IMR-90 (cell line): ENCODE results near the gene PLA2G15. TPM values are rescaled to one million over a fixed set of nuclear protein-coding genes. Genes with fewer than 3 reads are reported as not detected.

Experiments
- ATAC-seq: fragments of 200-7000 bp; cut with Tn5 transposase; 2 replicates; pipeline ENCODE4 v1.9.1; 2020; ENCODE audit warnings: low read depth, mild to moderate bottlenecking, moderate library complexity
- BruUV-seq: library from RNA; stranded (reverse); fragments of 400-500 nt; replicated peaks from 2 replicates; lab custom pipeline; 2021; lab: Mats Ljungman, UMichigan
- CTCF ChIA-PET: fragments of 300-600 bp; formaldehyde crosslinking; extraction: SDS; loops from one replicate; lab custom pipeline; 2021; ENCODE audit warnings: antibody characterized with exemption; lab: Yijun Ruan, JAX
- POLR2A ChIA-PET: fragments of 300-600 bp; sonication (Branson Sonifier 250); formaldehyde crosslinking; loops from one replicate; lab custom pipeline; 2022; ENCODE audit warnings: antibody characterized with exemption; ENCODE audit not compliant: unreplicated experiment; lab: Charles Lee
- DNase-seq: peaks from one replicate; pipeline ENCODE4 v3.0.0; 2013
- H2AFZ ChIP-seq: replicated peaks from 2 replicates; pipeline ENCODE3; 2013; ENCODE audit warnings: low read length, mild to moderate bottlenecking; ENCODE audit not compliant: poor library complexity
- H2AK5ac ChIP-seq: 2 replicates; pipeline ENCODE4 v1.6.1; 2013; ENCODE audit warnings: low read depth, low read length, inconsistent platforms
- H2AK9ac ChIP-seq: replicated peaks from 2 replicates; pipeline ENCODE3; 2013; ENCODE audit warnings: mild to moderate bottlenecking, low read depth, low read length, moderate library complexity; ENCODE audit not compliant: poor library complexity
- H2BK120ac ChIP-seq: 2 replicates; pipeline ENCODE4 v1.6.1; 2013; ENCODE audit warnings: low read depth, low read length, inconsistent platforms
- H2BK15ac ChIP-seq: 3 replicates; pipeline ENCODE4 v1.6.1; 2013; ENCODE audit warnings: low read depth, low read length, inconsistent platforms
- H2BK20ac ChIP-seq: 2 replicates; pipeline ENCODE4 v1.6.1; 2013; ENCODE audit warnings: low read depth, mild to moderate bottlenecking, inconsistent platforms, low read length, moderate library complexity
- H2BK5ac ChIP-seq: 2 replicates; pipeline ENCODE4 v1.6.1; 2013; ENCODE audit warnings: mild to moderate bottlenecking, low read depth, low read length, inconsistent platforms; ENCODE audit not compliant: poor library complexity, severe bottlenecking
- H3K14ac ChIP-seq: replicated peaks from 2 replicates; pipeline ENCODE4 v1.6.1; 2013; ENCODE audit warnings: low read depth, low read length, inconsistent platforms
- H3K18ac ChIP-seq: 2 replicates; pipeline ENCODE4 v1.6.1; 2013; ENCODE audit warnings: low read depth, low read length, control low read depth
- H3K23ac ChIP-seq: 2 replicates; pipeline ENCODE4 v1.6.1; 2013; ENCODE audit warnings: low read depth, low read length, inconsistent platforms
- H3K27ac ChIP-seq: 2 replicates; pipeline ENCODE4 v1.5.1; 2013; ENCODE audit warnings: mild to moderate bottlenecking, control low read depth, low read length; ENCODE audit not compliant: insufficient read depth
- H3K27me3 ChIP-seq: 2 replicates; pipeline ENCODE4 v1.6.1; 2013; ENCODE audit warnings: low read length; ENCODE audit not compliant: control insufficient read depth, insufficient read depth
- H3K36me3 ChIP-seq: 2 replicates; pipeline ENCODE4 v1.6.1; 2013; ENCODE audit warnings: low read length, mixed read lengths; ENCODE audit not compliant: control insufficient read depth, insufficient read depth
- H3K4ac ChIP-seq: 2 replicates; pipeline ENCODE4 v1.6.1; 2013; ENCODE audit warnings: low read depth, low read length, inconsistent platforms
- H3K4me1 ChIP-seq: 2 replicates; pipeline ENCODE4 v1.6.1; 2013; ENCODE audit warnings: low read length, mixed read lengths; ENCODE audit not compliant: control insufficient read depth, insufficient read depth
- H3K4me2 ChIP-seq: 2 replicates; pipeline ENCODE4 v1.6.1; 2013; ENCODE audit warnings: low read depth, mild to moderate bottlenecking, control low read depth, low read length, moderate library complexity
- H3K4me3 ChIP-seq: 2 replicates; pipeline ENCODE4 v1.5.1; 2013; ENCODE audit warnings: low read depth, mild to moderate bottlenecking, control low read depth, low read length, moderate library complexity; ENCODE audit not compliant: insufficient read depth
- H3K56ac ChIP-seq: 2 replicates; pipeline ENCODE4 v1.6.1; 2013; ENCODE audit warnings: low read length, inconsistent platforms; ENCODE audit not compliant: insufficient read depth; ENCODE audit errors: extremely low read depth
- H3K79me1 ChIP-seq, 2 experiments: 2 replicates each; pipeline ENCODE4 v1.6.1; 2013; ENCODE audit warnings: low read length in 2 of 2, inconsistent platforms in 1 of 2, low read depth in 1 of 2
- H3K9ac ChIP-seq: 2 replicates; pipeline ENCODE4 v1.6.1; 2013; ENCODE audit warnings: low read depth, low read length, control low read depth
- H3K9me1 ChIP-seq: 2 replicates; pipeline ENCODE4 v1.6.1; 2013; ENCODE audit warnings: low read length, inconsistent platforms; ENCODE audit not compliant: insufficient read depth
- H3K9me3 ChIP-seq: 2 replicates; pipeline ENCODE4 v1.6.1; 2013; ENCODE audit warnings: low read length; ENCODE audit not compliant: control insufficient read depth, insufficient read depth
- H4K20me1 ChIP-seq: 2 replicates; pipeline ENCODE4 v1.6.1; 2013; ENCODE audit warnings: low read length, inconsistent platforms; ENCODE audit not compliant: insufficient read depth
- H4K5ac ChIP-seq: 2 replicates; pipeline ENCODE4 v1.6.1; 2013; ENCODE audit warnings: mild to moderate bottlenecking, low read depth, low read length, control low read depth
- H4K8ac ChIP-seq, 2 experiments: 2 replicates each; pipeline ENCODE4 v1.6.1; 2013; ENCODE audit warnings: low read depth in 2 of 2, low read length in 2 of 2, control low read depth in 1 of 2, inconsistent platforms in 1 of 2
- H4K91ac ChIP-seq: 2 replicates; pipeline ENCODE4 v1.6.1; 2013; ENCODE audit warnings: low read depth, low read length, inconsistent platforms; ENCODE audit not compliant: insufficient read depth
- MAZ ChIP-seq: IDR thresholded peaks from 2 replicates; pipeline ENCODE4 v1.6.1; 2012; ENCODE audit warnings: low read depth, mild to moderate bottlenecking, low read length, improper control_type of control experiment, moderate library complexity, borderline replicate concordance
- SMC3 ChIP-seq: fragments of 150-350 bp; IDR thresholded peaks from 2 replicates; pipeline ENCODE4 v1.6.1; 2016; ENCODE audit warnings: low read depth, mild to moderate bottlenecking, antibody characterized with exemption, low read length, moderate library complexity
- WGBS, 2 experiments: methylation state at CpG; one replicate each; pipeline versions ENCODE4 v1.1.5 to v1.1.7; 2013; ENCODE audit warnings: missing lambda C conversion rate in 2 of 2; ENCODE audit not compliant: insufficient read length in 1 of 2; ENCODE audit errors: extremely low coverage in 2 of 2; 5-methylcytosine and 5-hydroxymethylcytosine counted together
- dilution Hi-C: fragments of 300-500 bp; cut with HindIII; formaldehyde crosslinking; loops from one replicate; pipeline ENCODE4 v1.14.3; 2018; ENCODE audit warnings: low sequenced_read_pairs; ENCODE audit not compliant: unreplicated experiment
- in situ Hi-C: fragments of 300-500 bp; cut with MboI; formaldehyde crosslinking; loops from 3 replicates; pipeline ENCODE4 v1.14.3; 2019; ENCODE audit warnings: low sequenced_read_pairs, inconsistent platforms, mixed read lengths
- intact Hi-C: fragments of 100-400 bp; cut with micrococcal nuclease; formaldehyde crosslinking; loops from 2 replicates; pipeline ENCODE4 v1.10.0; 2022
- polyA plus RNA-seq, 3 experiments: library from polyadenylated mRNA; depleted of rRNA; stranded (reverse); fragments of >200 nt; gene quantifications; 2 replicates each; pipeline ENCODE4 v1.2.3, GENCODE V29; 2012; ENCODE audit warnings: low replicate concordance in 1 of 3
- total RNA-seq: library from RNA; depleted of rRNA; stranded (reverse); fragments of >200 nt; gene quantifications from 2 replicates; pipeline ENCODE4 v1.2.3, GENCODE V29; 2012
- TF ChIP-seq, protein P1 (sequence below): fragments of 150-350 bp; IDR thresholded peaks from 2 replicates; pipeline ENCODE4 v1.6.1; 2016; ENCODE audit warnings: low read depth, mild to moderate bottlenecking, low read length, moderate library complexity, borderline replicate concordance
- TF ChIP-seq, protein P2 (sequence below): fragments of 150-350 bp; IDR thresholded peaks from 2 replicates; pipeline ENCODE4 v1.6.1; 2017; ENCODE audit warnings: mild to moderate bottlenecking, antibody characterized with exemption, low read length, low read depth
- TF ChIP-seq, protein P3 (sequence below): conservative IDR thresholded peaks from 2 replicates; pipeline ENCODE4 v1.5.1; 2012; ENCODE audit warnings: mild to moderate bottlenecking, low read depth, low read length, improper control_type of control experiment

Gene PLA2G15
- total and polyA plus RNA-seq, 2 of the 4 experiments (the other 2 are of a cell fraction): 19.5 to 31.7 TPM

DNA sequence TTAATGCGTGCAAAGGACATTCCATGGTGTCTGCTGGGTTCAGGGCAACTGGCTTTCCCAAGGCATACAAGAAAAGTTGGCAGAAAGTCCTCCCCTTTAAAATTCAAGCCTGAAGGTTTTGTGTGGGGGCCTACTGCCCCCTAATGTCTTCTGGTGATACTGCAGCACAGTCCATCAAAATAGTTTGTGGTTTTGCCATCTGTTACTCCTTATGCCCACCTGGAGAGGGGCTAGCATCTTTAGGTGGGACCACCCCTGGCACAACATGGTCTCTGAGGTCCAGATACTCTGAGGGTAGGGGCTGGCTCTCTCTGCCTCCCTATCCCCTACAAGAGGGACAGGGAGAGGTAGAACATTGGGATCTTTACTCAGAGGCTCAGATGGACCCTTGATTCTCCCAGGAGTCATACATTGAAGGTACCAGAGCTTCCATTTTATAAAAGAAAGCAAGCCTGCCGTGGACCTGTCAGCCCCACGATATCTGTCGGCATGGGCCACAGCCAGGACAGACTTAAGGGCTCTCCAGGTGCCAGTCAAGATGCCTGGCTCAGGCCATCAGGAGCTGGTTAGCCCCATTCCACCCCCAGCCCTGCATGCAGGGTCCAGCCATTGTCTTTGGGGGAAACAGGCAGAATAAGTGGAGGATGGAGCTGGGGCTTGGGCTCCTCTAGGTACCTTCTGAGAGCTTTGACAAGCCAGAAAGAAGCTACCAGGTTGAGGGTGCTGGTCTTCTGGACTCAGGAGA lies 15.6 kb upstream of the PLA2G15 start (continued):
- TF ChIP-seq SMC3: peak; percentile 82

DNA sequence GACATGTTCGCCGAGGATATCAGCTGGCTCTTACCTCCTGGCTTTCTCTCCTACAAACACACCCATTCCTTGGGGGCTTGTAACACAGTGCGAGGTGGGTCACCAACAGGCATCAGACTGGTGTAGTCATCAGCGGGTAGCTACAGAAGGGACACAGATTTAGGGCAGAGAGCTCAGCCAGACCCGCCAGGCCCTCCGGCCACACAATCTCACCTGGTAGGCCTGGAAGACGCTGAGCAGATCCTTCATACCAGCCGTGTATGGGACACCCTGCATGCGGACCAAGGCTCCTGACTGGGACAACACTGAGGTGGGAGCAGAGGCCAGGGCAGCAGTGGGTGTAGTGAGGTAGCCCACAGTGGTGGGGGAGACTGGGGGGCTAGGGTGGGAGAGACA lies 15.0 kb upstream of the PLA2G15 start:
- Histone ChIP-seq H3K4ac (no peak overlapping the region), H2BK5ac (no peak overlapping the region), H4K91ac (no peak overlapping the region), H3K79me1 (peaks cover 0 to 3% of the 10 kb centered on the region in 2 experiments; a peak in 1 of 4 replicates), H3K56ac (no peak overlapping the region), H2AK5ac (no peak overlapping the region), H3K4me1 (peaks cover 5% of the 10 kb centered on the region), H3K9me1 (no peaks in the 10 kb centered on the region), H4K20me1 (0 out of 2 replicates have a peak, but pooled peaks cover 3% of the 10 kb centered on the region), H2BK15ac (no peak overlapping the region), H3K27me3 (no peaks in the 10 kb centered on the region), H3K4me3 (no peak overlapping the region), H2AFZ (no peak overlapping the region), H3K4me2 (no peak overlapping the region), H3K9ac (no peak overlapping the region), H3K18ac (no peak overlapping the region), H4K5ac (no peak overlapping the region), H3K9me3 (no peaks in the 10 kb centered on the region), H2AK9ac (no peak overlapping the region), H3K27ac (no peak overlapping the region), H3K23ac (no peak overlapping the region), H2BK120ac (no peak overlapping the region), H3K36me3 (peaks cover 6% of the 10 kb centered on the region), H3K14ac (no peak overlapping the region), H2BK20ac (no peak overlapping the region), H4K8ac (no peak overlapping the region)
- in situ Hi-C loops: no loop called here
- dilution Hi-C loops: no loop called here
- ChIA-PET POLR2A (no interaction called here), CTCF (interaction anchor here (0.6 kb wide), 2 partner anchors 138 to 165 kb away, joined by 3 to 4 read pairs; no protein-coding TSS in a partner anchor)
- TF ChIP-seq, protein P1, sequence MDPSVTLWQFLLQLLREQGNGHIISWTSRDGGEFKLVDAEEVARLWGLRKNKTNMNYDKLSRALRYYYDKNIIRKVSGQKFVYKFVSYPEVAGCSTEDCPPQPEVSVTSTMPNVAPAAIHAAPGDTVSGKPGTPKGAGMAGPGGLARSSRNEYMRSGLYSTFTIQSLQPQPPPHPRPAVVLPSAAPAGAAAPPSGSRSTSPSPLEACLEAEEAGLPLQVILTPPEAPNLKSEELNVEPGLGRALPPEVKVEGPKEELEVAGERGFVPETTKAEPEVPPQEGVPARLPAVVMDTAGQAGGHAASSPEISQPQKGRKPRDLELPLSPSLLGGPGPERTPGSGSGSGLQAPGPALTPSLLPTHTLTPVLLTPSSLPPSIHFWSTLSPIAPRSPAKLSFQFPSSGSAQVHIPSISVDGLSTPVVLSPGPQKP: no peak
- no peak for TF ChIP-seq MAZ
- TF ChIP-seq, protein P2, sequence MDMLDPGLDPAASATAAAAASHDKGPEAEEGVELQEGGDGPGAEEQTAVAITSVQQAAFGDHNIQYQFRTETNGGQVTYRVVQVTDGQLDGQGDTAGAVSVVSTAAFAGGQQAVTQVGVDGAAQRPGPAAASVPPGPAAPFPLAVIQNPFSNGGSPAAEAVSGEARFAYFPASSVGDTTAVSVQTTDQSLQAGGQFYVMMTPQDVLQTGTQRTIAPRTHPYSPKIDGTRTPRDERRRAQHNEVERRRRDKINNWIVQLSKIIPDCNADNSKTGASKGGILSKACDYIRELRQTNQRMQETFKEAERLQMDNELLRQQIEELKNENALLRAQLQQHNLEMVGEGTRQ: no peak
- no peak for TF ChIP-seq SMC3
- TF ChIP-seq, protein P3, sequence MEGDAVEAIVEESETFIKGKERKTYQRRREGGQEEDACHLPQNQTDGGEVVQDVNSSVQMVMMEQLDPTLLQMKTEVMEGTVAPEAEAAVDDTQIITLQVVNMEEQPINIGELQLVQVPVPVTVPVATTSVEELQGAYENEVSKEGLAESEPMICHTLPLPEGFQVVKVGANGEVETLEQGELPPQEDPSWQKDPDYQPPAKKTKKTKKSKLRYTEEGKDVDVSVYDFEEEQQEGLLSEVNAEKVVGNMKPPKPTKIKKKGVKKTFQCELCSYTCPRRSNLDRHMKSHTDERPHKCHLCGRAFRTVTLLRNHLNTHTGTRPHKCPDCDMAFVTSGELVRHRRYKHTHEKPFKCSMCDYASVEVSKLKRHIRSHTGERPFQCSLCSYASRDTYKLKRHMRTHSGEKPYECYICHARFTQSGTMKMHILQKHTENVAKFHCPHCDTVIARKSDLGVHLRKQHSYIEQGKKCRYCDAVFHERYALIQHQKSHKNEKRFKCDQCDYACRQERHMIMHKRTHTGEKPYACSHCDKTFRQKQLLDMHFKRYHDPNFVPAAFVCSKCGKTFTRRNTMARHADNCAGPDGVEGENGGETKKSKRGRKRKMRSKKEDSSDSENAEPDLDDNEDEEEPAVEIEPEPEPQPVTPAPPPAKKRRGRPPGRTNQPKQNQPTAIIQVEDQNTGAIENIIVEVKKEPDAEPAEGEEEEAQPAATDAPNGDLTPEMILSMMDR: no peak
- ATAC-seq (no peak), DNase-seq (no peak)
- WGBS, 2 experiments: 98% methylated on average over 8 of the region's 9 CpGs; no CpG with 5 or more reads in 1 of the 2 experiments
- no TSS peak for BruUV-seq
- intact Hi-C loops: no loop called here
